Measurements from ENCODE around the gene ORM1.
"Not testable (repeated sequence)": the region's sequence is repeated elsewhere in the genome, so short reads cannot be mapped to it uniquely, and the experiment has no call there.

Gene ORM1

GRCh38 chr9:114308361-114308950 lies 14.4 kb upstream of the ORM1 start:
- no peak for DNase-seq

- DNase-seq = no peak
Measured at GRCh38 chr9:114309096-114309495, 13.8 kb upstream of the ORM1 start.

GRCh38 chr9:114310471-114311450 lies 12.1 kb upstream of the ORM1 start:
- no peak for DNase-seq

- DNase-seq = no peak
Measured at GRCh38 chr9:114311571-114312512, 11.1 kb upstream of the ORM1 start.

GRCh38 chr9:114312513-114312875 lies 10.4 kb upstream of the ORM1 start:
- DNase-seq = no peak

- DNase-seq = no peak
Measured at GRCh38 chr9:114313186-114313585, 9.7 kb upstream of the ORM1 start.

GRCh38 chr9:114314256-114314867 lies 8.5 kb upstream of the ORM1 start:
- DNase-seq = no peak

- DNase-seq = no peak
Measured at GRCh38 chr9:114314881-114315722, 7.8 kb upstream of the ORM1 start.

GRCh38 chr9:114315723-114316363 lies 7.1 kb upstream of the ORM1 start:
- DNase-seq = no peak

GRCh38 chr9:114316605-114317230 lies 6.2 kb upstream of the ORM1 start:
- DNase-seq = no peak

- DNase-seq = no peak
Measured at GRCh38 chr9:114317665-114318357, 5.1 kb upstream of the ORM1 start.

GRCh38 chr9:114318416-114318815 lies 4.5 kb upstream of the ORM1 start:
- DNase-seq = no peak

- no peak for DNase-seq
Measured at GRCh38 chr9:114319147-114319546, 3.8 kb upstream of the ORM1 start.

- not testable (repeated sequence) for DNase-seq
Measured at GRCh38 chr9:114320710-114321109, 2.2 kb upstream of the ORM1 start.

GRCh38 chr9:114321759-114322158 lies 1.1 kb upstream of the ORM1 start:
- no peak for DNase-seq

- not testable (repeated sequence) for DNase-seq
Measured at GRCh38 chr9:114322160-114322818, 609 bp upstream of the ORM1 start.

- DNase-seq = not testable (repeated sequence)
Measured at GRCh38 chr9:114323849-114324248, 951 bp downstream of the ORM1 start.

- DNase-seq = no peak
Measured at GRCh38 chr9:114324492-114324891, 1.6 kb downstream of the ORM1 start.

GRCh38 chr9:114324965-114325364 lies 2.1 kb downstream of the ORM1 start:
- not testable (repeated sequence) for DNase-seq
